Raji (cell line): Measurements from ENCODE around the gene ANAPC1.

Experiments
- POLR2A ChIP-seq: IDR thresholded peaks from 2 replicates; pipeline ENCODE4 v1.6.1; 2011; ENCODE audit warnings: low read depth, low read length, control low read depth; ENCODE audit not compliant: insufficient read depth

ANAPC1 gene

DNA sequence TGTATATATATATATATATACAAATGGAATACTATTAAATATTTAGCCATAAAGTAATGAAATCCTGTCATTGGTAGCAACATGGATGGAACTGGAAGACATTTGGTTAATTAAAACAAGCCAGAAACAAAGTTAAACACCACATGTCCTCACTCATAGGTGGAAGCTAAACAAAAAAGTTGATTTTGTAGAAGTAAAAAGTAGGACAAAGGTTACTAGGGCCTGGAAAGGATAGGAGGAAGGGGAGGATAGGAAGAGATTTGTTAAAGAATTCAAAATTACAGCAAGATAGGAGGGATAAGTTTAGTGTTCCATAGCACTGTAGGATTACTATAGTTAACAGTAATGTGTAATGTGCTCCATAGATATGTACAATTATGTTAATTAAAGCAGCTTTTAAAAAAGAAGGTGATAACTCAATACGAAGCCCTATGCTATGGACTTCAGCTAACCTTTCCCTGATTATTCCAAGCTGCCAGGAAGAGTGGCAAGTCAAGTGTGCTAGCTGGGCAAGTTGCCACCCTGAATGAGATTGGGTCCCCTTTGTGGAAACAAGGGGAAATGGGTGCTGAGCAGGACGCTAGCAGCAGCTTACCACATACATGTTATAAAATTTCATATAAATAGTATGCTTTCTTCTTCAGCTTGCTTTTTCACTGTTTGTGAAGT lies 26.8 kb upstream of the ANAPC1 start:
- no peak for TF ChIP-seq POLR2A

DNA sequence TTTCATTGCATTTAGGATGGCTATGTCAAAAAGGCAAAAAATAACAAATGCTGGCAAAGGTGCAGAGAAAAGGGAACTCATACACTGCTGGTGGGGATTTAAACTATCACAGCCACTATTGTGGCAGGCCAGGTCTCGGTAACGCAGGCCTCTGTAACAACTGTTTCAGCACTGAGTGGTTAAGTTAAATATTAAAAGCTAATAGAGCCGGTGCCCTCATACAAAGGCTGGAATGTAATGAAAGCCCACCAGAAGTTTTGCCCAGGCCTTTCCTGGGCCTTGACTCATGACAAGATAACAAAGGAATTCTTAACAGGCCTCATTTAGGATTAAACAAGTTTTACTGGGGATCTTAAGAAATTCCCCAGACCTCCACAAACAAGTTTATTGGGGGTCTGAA lies 25.1 kb upstream of the ANAPC1 start:
- no peak for TF ChIP-seq POLR2A

- TF ChIP-seq POLR2A = no peak
Measured at GRCh38 chr2:111908578-111908977, 24.6 kb upstream of the ANAPC1 start.

DNA sequence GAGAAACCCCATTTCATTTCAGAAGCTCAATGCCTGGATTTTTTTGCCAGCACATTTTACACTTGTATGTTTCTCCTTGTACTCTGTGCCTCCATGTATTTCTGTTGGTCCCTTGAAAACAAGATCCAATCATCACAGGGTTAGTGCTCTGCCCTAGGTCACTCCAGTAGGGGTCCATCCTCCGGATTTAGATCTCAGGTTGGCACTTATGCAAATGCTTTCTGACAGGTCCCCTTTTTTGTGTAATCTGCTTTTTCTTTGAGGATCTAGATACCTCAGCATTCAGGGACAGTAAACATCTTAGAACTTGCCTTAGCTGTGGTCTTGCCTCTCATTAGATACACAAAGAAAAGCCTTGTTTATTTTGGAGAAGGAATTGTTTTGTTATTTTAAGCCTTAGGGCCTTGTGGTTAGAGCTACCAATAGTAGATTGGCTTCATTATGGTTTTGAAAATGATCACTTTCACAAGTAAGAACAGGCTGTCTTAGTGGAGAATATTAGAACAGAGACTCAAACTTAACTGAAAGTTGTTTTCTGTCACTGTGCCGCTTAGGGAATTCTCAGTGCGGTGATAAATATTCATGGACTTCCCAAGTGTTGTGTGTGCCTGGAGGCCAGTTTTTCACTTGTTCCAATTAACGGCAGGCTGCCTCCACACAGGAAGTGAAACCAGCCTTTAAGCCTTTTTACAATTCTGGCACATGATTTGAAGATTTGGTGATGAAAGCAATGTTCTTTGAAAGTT lies 22.2 kb upstream of the ANAPC1 start:
- no peak for TF ChIP-seq POLR2A

- no peak for TF ChIP-seq POLR2A
Measured at GRCh38 chr2:111904726-111905474, 20.9 kb upstream of the ANAPC1 start.

- no peak for TF ChIP-seq POLR2A
Measured at GRCh38 chr2:111903930-111904439, 20.0 kb upstream of the ANAPC1 start.

DNA sequence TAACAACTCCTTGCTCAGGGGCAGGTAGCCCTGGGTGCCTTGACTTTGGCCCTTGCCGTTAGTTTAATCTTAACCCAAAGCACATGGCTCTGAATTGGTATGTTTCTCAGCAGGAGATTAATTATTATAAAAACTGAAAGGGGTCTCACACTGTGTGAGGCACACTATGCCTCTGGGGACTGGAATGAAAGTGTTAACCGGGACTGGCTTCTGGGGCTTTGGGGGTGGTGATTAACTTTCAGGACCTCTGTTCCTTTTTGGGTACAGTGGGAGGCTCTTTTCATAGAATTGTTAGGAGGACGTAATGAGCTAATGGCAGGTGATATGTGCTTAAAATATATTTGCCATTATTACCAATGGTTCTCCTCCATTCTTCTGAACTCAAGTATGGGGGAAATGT lies 19.5 kb upstream of the ANAPC1 start:
- TF ChIP-seq POLR2A = no peak

DNA sequence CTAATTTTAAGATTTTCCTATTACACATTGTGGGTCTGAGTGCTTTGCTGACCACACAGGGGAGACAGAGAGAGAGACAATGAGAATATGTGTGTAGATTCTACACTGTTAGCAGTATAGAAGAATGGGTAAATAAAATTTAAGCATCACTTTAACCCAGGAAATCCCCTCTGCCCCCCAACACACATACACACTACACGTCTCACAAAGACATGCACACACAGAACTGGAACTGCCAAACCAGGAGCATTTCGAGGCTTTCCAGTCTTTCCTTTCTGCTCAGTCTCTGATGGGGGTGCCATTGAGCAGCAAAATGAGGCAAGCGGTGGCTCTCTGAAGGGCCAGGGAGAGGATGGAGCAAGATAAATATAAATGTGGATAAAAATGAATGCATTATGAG lies 16.9 kb upstream of the ANAPC1 start:
- TF ChIP-seq POLR2A = no peak

DNA sequence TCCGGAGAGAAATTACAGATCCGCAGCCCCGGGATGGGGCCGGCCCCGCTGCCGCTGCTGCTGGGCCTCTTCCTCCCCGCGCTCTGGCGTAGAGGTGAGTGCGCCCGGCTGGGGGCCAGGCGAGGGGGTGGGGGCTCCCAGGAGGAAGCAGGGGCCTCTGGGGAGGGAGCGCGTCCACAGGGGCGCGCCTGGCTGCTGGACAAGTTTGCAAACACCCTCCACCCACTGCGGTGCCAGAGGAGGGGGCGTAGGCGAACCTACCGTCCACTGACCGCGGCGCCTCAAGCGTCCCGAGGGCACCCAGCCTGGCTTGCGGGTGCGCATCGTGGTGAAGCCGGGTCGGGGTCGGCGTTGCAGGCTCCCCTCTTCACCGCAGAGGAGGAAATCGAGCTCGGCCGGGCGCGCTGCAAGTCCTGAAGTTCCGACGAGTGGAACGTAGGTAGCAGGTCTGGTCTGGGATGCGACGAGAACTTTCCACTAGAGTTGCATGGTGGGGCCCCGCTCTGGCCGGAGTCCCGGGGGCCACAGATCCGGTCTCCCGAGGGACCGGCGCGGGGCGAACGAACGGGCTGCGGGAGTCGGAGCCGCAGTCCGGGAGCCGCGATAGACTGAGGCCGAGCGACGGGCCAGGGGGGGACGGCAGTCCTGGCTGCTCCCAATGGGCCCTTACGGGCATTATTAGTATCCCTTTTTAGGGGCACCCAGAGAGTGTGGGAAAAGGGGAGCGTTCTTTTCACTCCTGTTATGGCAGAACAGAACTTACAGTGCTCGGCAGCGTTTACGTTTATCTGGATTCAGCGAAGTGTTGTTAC lies 14.9 kb upstream of the ANAPC1 start:
- no peak for TF ChIP-seq POLR2A

DNA sequence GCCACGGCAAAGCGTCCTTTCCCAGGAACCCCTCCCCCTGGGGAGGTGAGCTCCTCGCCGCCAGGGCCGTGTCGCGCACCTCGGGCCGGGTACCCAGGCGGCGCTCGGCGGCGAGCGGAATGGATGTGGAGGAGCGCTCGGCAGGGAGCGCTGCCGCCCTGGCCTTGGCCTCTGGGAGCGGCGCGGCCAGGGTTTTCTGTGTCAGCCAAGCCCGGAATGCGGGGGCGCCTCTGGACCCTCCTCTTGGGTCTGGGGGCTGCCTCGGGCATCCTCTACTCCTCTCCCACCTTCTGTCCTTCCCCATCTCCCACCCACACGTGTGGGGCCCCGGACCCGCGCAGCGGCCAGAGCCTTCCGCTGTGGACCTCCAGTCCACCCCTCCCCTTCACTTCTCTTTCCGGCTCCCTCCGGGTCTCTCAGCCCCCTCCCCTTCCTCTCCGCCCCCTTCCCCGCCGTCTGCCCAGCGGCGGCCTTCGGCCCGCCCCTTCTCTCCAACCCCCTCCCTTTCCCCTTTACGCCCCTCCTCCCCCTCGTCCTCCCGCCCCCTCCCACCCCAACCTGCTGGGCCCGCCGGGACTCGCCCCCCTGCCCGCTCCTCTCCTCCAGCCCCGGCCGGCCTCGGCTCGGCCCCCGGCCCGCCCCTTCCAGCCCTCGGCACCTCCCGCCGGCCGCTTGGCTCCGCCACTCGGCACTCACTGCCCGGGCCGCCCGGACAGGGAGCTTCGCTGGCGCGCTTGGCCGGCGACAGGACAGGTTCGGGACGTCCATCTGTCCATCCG lies 14.1 kb upstream of the ANAPC1 start, which contains the start of gene MERTK:
Gene MERTK, plus strand, starts transcription at position 684 of the 779 bp plus-strand sequence. CDS start 129 bp downstream, outside the sequence.
- no peak for TF ChIP-seq POLR2A

DNA sequence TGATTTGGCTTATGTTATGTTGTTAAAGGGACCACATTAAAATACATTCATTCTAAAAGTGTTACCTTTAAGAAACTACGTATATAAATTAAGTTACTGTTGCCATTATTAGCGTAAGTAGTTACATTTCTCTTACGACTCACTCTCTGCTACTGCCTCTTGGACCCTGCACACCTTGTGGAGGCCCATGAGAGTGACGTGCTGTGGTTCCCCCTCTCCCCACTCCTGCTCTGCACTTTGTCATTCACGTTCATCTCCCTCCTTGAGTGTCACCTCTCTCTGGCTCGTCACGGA lies 13.6 kb upstream of the ANAPC1 start:
- no peak for TF ChIP-seq POLR2A

DNA sequence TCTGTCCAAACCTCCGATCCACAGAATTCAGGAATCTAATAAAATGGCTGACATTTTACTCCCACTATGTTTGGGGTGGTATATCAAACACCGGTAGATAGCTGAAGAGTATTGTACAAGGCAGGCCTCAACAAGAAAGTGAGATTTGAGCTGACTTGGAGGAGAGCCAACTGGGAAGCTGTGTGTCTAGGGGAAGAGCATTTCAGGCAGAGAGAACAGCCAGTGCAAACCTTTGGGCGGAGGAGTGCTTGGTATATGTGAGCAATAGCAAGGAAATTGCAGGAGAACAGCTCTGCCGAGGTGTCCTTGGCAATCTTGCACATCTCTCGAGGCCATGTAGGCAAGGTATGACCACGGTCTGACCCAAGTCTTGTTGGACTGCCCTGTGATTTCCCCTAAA lies 12.6 kb upstream of the ANAPC1 start:
- TF ChIP-seq POLR2A = no peak

GRCh38 chr2:111896024-111896423 lies 12.0 kb upstream of the ANAPC1 start:
- TF ChIP-seq POLR2A = no peak

- no peak for TF ChIP-seq POLR2A
Measured at GRCh38 chr2:111884592-111884964, 585 bp upstream of the ANAPC1 start.
